ENCODE results near the gene LARP6. TPM values are rescaled to one million over a fixed set of nuclear protein-coding genes. Genes with fewer than 3 reads are reported as not detected.

LARP6 gene
- total and polyA plus RNA-seq, 4 donors = 4.2 to 8.7 (median 6.8) TPM

DNA sequence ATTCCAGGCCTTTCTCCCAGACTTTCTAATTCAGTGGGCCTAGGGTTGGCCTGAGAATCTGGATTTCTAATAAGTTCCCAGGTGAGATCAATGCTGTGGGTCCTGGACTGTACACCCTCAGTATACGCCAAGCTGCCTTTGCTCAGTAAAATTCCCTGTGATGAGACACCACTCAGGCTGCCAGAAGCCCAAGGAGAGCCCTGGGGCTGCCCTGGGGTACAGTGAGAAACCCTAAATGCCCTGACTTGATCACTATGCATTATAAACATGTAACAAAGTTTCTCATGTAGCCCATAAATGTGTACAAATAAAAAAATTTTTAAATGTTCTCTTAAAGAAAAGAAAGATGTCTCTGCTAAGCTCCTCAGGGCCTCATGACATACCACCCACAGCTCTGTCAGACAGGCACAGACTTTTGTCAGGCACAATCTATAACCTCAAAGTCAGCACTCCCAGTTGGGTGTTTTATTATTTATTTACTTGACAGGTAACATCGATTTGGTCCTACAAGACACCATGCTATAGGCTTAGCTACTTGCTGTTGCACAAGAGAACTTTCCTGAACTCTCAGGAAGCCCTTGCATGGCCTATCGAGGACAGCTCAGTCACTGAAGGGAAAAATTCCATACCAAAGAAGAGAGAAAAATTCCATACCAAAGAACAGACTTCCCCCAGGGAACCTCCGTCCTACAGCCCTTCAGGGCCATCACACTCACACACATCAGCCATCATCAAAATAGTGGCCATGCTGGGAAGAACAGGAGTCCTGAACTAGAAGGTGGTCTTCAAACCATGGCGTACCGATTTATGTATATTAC lies 22.7 kb downstream of the LARP6 start:
- Histone ChIP-seq H3K36me3 (ENCODE audit: control insufficient read depth in 4 of 4, insufficient read depth in 4 of 4, low read length in 4 of 4) (peaks cover 18 to 34% (median 25%) of the 10 kb centered on the region in 4 donors), H3K4me3 (no peak overlapping the region), H3K9ac (ENCODE audit: insufficient read depth in 1 of 2, low read length in 2 of 2) (no peak overlapping the region), H3K4me1 (ENCODE audit: control insufficient read depth in 5 of 5, insufficient read depth in 5 of 5, low read length in 5 of 5) (peaks cover 0 to 12% (median 0%) of the 10 kb centered on the region in 5 donors), H3K9me3 (ENCODE audit: control insufficient read depth in 4 of 4, insufficient read depth in 3 of 4, low read length in 3 of 4) (no peaks in the 10 kb centered on the region), H3K27ac (ENCODE audit: low read depth in 1 of 2, low read length in 1 of 2) (no peak overlapping the region), H3K27me3 (ENCODE audit: control insufficient read depth in 3 of 3, insufficient read depth in 3 of 3, low read length in 2 of 3) (no peaks in the 10 kb centered on the region)
- ATAC-seq (ENCODE audit: insufficient read depth, low FRiP score) = no peak
- no peak for DNase-seq
- TF ChIP-seq, protein P1, sequence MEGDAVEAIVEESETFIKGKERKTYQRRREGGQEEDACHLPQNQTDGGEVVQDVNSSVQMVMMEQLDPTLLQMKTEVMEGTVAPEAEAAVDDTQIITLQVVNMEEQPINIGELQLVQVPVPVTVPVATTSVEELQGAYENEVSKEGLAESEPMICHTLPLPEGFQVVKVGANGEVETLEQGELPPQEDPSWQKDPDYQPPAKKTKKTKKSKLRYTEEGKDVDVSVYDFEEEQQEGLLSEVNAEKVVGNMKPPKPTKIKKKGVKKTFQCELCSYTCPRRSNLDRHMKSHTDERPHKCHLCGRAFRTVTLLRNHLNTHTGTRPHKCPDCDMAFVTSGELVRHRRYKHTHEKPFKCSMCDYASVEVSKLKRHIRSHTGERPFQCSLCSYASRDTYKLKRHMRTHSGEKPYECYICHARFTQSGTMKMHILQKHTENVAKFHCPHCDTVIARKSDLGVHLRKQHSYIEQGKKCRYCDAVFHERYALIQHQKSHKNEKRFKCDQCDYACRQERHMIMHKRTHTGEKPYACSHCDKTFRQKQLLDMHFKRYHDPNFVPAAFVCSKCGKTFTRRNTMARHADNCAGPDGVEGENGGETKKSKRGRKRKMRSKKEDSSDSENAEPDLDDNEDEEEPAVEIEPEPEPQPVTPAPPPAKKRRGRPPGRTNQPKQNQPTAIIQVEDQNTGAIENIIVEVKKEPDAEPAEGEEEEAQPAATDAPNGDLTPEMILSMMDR (IDR thresholded peaks at IDR 0.05; ENCODE audit: control extremely low read depth, extremely low read depth) = no peak
- 92 to 93% methylated on average over 6 of the region's 6 CpGs for WGBS, 2 donors

DNA sequence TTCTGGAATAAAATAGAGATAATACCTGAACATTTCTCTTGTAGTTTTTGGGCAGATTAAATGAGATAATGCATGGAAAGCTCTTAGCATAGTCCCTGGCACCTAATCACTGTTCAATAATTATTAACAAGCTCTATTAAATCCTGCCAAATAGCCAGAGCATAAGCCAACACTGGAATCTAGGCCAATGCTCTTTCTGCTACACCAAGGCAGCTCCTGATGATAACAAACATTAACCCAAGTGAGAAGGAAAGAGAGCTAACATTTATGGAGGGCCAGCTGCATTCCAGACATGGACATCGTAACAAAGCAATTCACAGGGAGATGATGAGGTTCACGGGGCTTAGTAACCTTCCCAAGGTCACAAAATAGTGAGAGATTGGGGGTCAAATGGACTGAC lies 23.3 kb downstream of the LARP6 start:
- H3K9ac ChIP-seq (ENCODE audit: insufficient read depth in 1 of 2, low read length in 2 of 2) = no peak overlapping the region
- no peak overlapping the region for H3K4me3 ChIP-seq
- DNase-seq (no peak), ATAC-seq (ENCODE audit: insufficient read depth, low FRiP score) (no peak)
- TF ChIP-seq, protein P1 (IDR thresholded peaks at IDR 0.05; ENCODE audit: control extremely low read depth, extremely low read depth) = no peak
- no peak overlapping the region for H3K27ac ChIP-seq (ENCODE audit: low read depth in 1 of 2, low read length in 1 of 2)
- WGBS, 2 donors = 41 to 88% methylated on average over 2 of the region's 2 CpGs
- H3K36me3 ChIP-seq (ENCODE audit: control insufficient read depth in 4 of 4, insufficient read depth in 4 of 4, low read length in 4 of 4) = peaks cover 17 to 31% (median 24%) of the 10 kb centered on the region in 4 donors
- H3K9me3 ChIP-seq (ENCODE audit: control insufficient read depth in 4 of 4, insufficient read depth in 3 of 4, low read length in 3 of 4) = no peaks in the 10 kb centered on the region
- no peaks in the 10 kb centered on the region for H3K27me3 ChIP-seq (ENCODE audit: control insufficient read depth in 3 of 3, insufficient read depth in 3 of 3, low read length in 2 of 3)
- peaks cover 0 to 12% (median 0%) of the 10 kb centered on the region in 5 donors for H3K4me1 ChIP-seq (ENCODE audit: control insufficient read depth in 5 of 5, insufficient read depth in 5 of 5, low read length in 5 of 5)

GRCh38 chr15:70829371-70830166 lies 24.4 kb downstream of the LARP6 start:
- WGBS, 2 donors = 84 to 88% methylated on average over 9 of the region's 9 CpGs
- ATAC-seq (ENCODE audit: insufficient read depth, low FRiP score) = no peak
- H3K27ac ChIP-seq (ENCODE audit: low read depth in 1 of 2, low read length in 1 of 2) = no peak overlapping the region

More at GRCh38 chr15:70829371-70830166, 24.4 kb downstream of the LARP6 start:
- peaks cover 6 to 22% (median 18%) of the 10 kb centered on the region in 4 donors for H3K36me3 ChIP-seq (ENCODE audit: control insufficient read depth in 4 of 4, insufficient read depth in 4 of 4, low read length in 4 of 4)
- no peaks in the 10 kb centered on the region for H3K9me3 ChIP-seq (ENCODE audit: control insufficient read depth in 4 of 4, insufficient read depth in 3 of 4, low read length in 3 of 4)
- no peaks in the 10 kb centered on the region for H3K27me3 ChIP-seq (ENCODE audit: control insufficient read depth in 3 of 3, insufficient read depth in 3 of 3, low read length in 2 of 3)
- H3K4me3 ChIP-seq = no peak overlapping the region
- no peak for DNase-seq
- peaks cover 0 to 17% (median 0%) of the 10 kb centered on the region in 5 donors for H3K4me1 ChIP-seq (ENCODE audit: control insufficient read depth in 5 of 5, insufficient read depth in 5 of 5, low read length in 5 of 5)
- TF ChIP-seq, protein P1 (IDR thresholded peaks at IDR 0.05; ENCODE audit: control extremely low read depth, extremely low read depth) = no peak
- H3K9ac ChIP-seq (ENCODE audit: insufficient read depth in 1 of 2, low read length in 2 of 2) = no peak overlapping the region

All from lung (tissue), 12 donors.